NK-92 (cell line): Measurements from ENCODE around the gene RABL6.
"Not testable (repeated sequence)": the region's sequence is repeated elsewhere in the genome, so short reads cannot be mapped to it uniquely, and the experiment has no call there.

Source experiments
- DNase-seq: peaks from one replicate; lab custom pipeline; 2025; ENCODE audit not compliant: unreplicated experiment; lab: John Stamatoyannopoulos, UW

RABL6 gene

GRCh38 chr9:136832581-136832980 lies 24.8 kb downstream of the RABL6 start:
- no peak for DNase-seq

GRCh38 chr9:136833381-136834048 lies 25.8 kb downstream of the RABL6 start:
- DNase-seq, result not testable (repeated sequence)

GRCh38 chr9:136835162-136835931 lies 27.6 kb downstream of the RABL6 start:
- DNase-seq, result no peak

- DNase-seq, result no peak
Measured at GRCh38 chr9:136835932-136836904, 28.5 kb downstream of the RABL6 start.

GRCh38 chr9:136837146-136837855 lies 29.6 kb downstream of the RABL6 start:
- DNase-seq, result no peak

GRCh38 chr9:136837856-136838277 lies 30.1 kb downstream of the RABL6 start:
- not testable (repeated sequence) for DNase-seq

GRCh38 chr9:136838314-136839228 lies 30.8 kb downstream of the RABL6 start:
- no peak for DNase-seq

GRCh38 chr9:136839229-136840139 lies 31.7 kb downstream of the RABL6 start:
- no peak for DNase-seq

- DNase-seq, result no peak
Measured at GRCh38 chr9:136840140-136840876, 32.6 kb downstream of the RABL6 start.

GRCh38 chr9:136840877-136841645 lies 33.3 kb downstream of the RABL6 start:
- no peak for DNase-seq

GRCh38 chr9:136841646-136842379 lies 34.1 kb downstream of the RABL6 start:
- DNase-seq, result not testable (repeated sequence)

- not testable (repeated sequence) for DNase-seq
Measured at GRCh38 chr9:136842380-136842948, 34.7 kb downstream of the RABL6 start, which contains the start of gene AJM1. TSS of gene AJM1 (plus strand) at chr9:136842478. CDS start at chr9:136844415, 1,937 bp downstream.

- DNase-seq, result not testable (repeated sequence)
Measured at GRCh38 chr9:136843159-136843800, 35.5 kb downstream of the RABL6 start.

- DNase-seq, result not testable (repeated sequence)
Measured at GRCh38 chr9:136843801-136844740, 36.3 kb downstream of the RABL6 start.
